ENCODE data around the gene RACGAP1. TPM values are rescaled to one million over a fixed set of nuclear protein-coding genes. Genes with fewer than 3 reads are reported as not detected.

RACGAP1 gene
- total RNA-seq, 4 donors from 2014 or later: 5.1 to 29.7 (median 8.5) TPM

DNA sequence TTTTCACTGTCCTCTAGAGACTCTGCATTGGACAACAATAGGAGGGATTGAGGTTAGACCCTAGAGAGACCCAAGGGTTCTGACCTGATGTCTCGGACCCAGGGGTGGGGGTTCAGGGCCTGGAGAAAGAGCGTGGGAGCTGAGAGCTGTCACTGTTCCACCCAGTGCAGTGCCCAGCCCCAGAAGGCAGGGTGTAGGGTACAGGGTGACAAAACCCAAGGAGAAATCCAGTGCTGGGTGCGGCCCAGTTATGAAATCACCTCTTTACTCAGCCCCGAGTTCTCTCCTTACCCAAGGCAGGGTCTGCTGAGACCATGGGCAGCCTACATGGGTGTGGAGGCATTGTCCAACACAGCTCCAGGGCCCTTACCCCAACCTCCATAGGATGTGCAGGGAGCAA is 72.1 kb downstream of the RACGAP1 start:
- H3K36me3 ChIP-seq: no peaks in the 10 kb centered on the region
- no peaks in the 10 kb centered on the region for H3K9me3 ChIP-seq
- peak in 1 of 3 donors; percentile 19 for DNase-seq
- no peak overlapping the region for H3K27ac ChIP-seq
- H3K4me1 ChIP-seq: no peaks in the 10 kb centered on the region
- H3K4me3 ChIP-seq: no peak overlapping the region
- no peak for TF ChIP-seq CTCF (IDR thresholded peaks at IDR 0.05)
- no peak for TF ChIP-seq POLR2A (IDR thresholded peaks at IDR 0.05)
- peaks cover 0 to 4% of the 10 kb centered on the region in 2 donors for H3K27me3 ChIP-seq

DNA sequence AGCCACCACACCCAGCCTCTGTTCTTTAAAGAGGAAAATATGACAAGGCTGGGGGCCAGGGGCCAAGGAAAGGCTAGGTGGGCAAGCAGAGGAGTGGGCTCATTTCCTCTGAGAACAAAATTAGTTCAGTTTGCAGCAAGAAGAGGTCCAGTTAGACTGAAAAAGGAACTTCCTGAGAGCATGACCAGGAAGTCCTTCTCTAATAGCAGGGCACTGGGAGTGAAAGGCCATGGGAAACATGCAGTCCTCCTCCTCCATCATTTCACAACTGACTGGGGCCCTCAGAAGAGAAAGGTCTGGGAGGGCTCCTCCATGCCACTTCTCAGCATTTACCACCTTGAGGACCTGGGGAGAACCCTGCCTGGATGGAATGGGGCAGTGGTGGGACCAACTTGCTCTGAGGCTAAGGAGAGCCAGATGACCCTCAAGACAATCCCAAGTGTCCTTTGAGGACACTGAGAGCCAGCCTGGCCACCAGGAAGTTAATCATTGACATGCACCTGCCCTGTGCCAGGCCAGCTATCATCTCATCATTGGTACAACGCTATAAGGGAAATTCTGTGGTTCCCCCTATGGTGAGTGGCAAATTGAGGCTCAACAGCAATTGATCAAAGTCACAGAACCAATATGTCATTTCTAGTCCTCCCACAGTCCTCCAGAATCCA is 72.8 kb downstream of the RACGAP1 start:
- DNase-seq: peak in 1 of 3 donors; percentile 6
- H3K27ac ChIP-seq: no peak overlapping the region

DNA sequence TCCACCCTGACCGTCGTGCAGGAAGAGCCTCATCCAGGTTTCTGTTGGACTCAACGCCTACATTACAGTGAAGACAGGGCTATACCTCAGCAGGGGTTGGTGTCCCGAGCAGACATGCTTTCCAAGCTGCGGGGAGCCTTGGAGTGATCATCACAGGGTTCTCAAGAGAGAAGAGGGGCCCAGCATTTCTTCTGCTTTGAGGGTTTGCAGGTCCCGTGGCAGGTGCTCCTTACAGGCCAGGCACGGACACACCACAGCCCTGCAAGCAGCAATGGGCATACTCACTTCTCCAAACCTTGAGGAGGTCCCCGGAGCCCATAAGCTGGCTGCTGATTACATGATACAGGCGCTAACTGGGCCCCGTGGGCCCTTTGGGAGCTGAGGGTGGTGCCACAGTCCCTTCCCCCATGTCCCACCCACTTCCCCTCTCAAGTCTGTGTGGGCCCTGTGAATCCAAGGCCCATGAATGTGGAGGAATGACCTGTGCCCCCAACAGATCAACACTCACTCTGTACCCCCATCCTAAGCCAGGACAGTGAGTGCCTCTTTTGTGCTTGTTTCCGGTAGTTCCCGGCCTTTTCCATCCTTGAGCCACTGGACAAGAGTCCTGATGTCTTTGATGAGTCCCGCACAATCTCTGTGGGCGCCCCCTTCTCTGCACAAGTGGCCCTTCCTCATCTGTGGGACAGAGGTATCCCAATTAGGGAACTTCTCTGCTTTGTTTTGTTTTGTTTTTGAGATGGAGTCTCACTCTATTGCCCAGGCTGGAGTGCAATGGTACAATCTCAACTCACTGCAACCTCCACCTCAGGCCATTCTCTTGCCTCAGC is 73.7 kb downstream of the RACGAP1 start:
- H3K27ac ChIP-seq: no peak overlapping the region
- DNase-seq: peak in 2 of 3 donors; percentile 21 to 34
- TF ChIP-seq CTCF (IDR thresholded peaks at IDR 0.05) (no peak), POLR2A (IDR thresholded peaks at IDR 0.05) (no peak)
- no peak overlapping the region for H3K4me3 ChIP-seq
- H3K36me3 ChIP-seq: no peaks in the 10 kb centered on the region
- H3K9me3 ChIP-seq: no peaks in the 10 kb centered on the region
- H3K27me3 ChIP-seq: peaks cover 0 to 4% of the 10 kb centered on the region in 2 donors
- H3K4me1 ChIP-seq: no peaks in the 10 kb centered on the region

More for the DNA sequence above, 72.8 kb downstream of the RACGAP1 start:
- no peaks in the 10 kb centered on the region for H3K36me3 ChIP-seq
- peaks cover 0 to 4% of the 10 kb centered on the region in 2 donors for H3K27me3 ChIP-seq
- no peak overlapping the region for H3K4me3 ChIP-seq
- no peaks in the 10 kb centered on the region for H3K4me1 ChIP-seq
- no peaks in the 10 kb centered on the region for H3K9me3 ChIP-seq
- TF ChIP-seq CTCF (IDR thresholded peaks at IDR 0.05) (no peak), POLR2A (IDR thresholded peaks at IDR 0.05) (no peak)

- peak in 1 of 3 donors; percentile 38 for DNase-seq
- TF ChIP-seq CTCF (IDR thresholded peaks at IDR 0.05) (no peak), POLR2A (IDR thresholded peaks at IDR 0.05) (no peak)
- Histone ChIP-seq H3K4me3 (no peak within 1 kb of the TSS), H3K36me3 (no peaks in the 10 kb centered on the region), H3K4me1 (no peaks in the 10 kb centered on the region), H3K27me3 (no peaks in the 10 kb centered on the region), H3K27ac (no peak within 1 kb of the TSS), H3K9me3 (no peaks in the 10 kb centered on the region)
These were observed 74.7 kb downstream of the RACGAP1 start, which contains the start of gene AQP2 for GRCh38 chr12:49950273-49951251. Gene AQP2 (plus strand): TSS chr12:49950737. CDS start chr12:49950831, 94 bp downstream.

DNA sequence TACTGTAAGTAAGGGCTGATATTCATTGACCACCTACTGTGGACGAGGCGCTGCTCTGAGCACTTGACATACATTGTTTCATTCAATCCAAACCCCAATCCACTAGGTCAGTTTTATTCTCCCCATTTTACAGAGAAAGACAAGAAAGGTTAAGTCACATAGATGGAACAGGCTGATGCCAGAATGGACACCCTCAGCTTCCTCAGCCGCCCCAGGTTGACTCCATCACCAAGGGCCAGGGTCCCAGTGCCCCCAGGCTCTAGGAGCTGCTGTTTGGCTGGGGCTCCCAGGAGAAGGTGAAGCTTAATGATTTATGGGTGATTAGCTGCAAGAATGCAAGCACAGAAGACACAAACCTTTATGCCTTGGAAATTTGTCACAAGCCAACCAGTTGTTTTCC is 75.4 kb downstream of the RACGAP1 start:
- peak in 1 of 3 donors; percentile 35 for DNase-seq
- Histone ChIP-seq H3K9me3 (no peaks in the 10 kb centered on the region), H3K27me3 (no peaks in the 10 kb centered on the region), H3K4me3 (no peak overlapping the region), H3K4me1 (no peaks in the 10 kb centered on the region), H3K27ac (no peak overlapping the region), H3K36me3 (no peaks in the 10 kb centered on the region)
- TF ChIP-seq CTCF (IDR thresholded peaks at IDR 0.05): no peak
- TF ChIP-seq POLR2A (IDR thresholded peaks at IDR 0.05): no peak
